ENCODE results near the gene PEA15. TPM values are rescaled to one million over a fixed set of nuclear protein-coding genes. Genes with fewer than 3 reads are reported as not detected.

PEA15 gene
- total RNA-seq, 1 experiment from 2014 or later = 153 TPM

GRCh38 chr1:160208557-160209320, 3.6 kb downstream of the PEA15 start:
- H3K27me3 Mint-ChIP-seq (ENCODE audit: unreplicated experiment) = no peaks in the 10 kb centered on the region
- BruUV-seq (replicated peaks) = no TSS peak
- H3K27ac Mint-ChIP-seq (ENCODE audit: unreplicated experiment) = no peak overlapping the region
- no peaks in the 10 kb centered on the region for H3K9me3 Mint-ChIP-seq (ENCODE audit: low read depth, unreplicated experiment)
- H3K36me3 Mint-ChIP-seq (ENCODE audit: insufficient read depth, unreplicated experiment) = peaks cover 85% of the 10 kb centered on the region
- no peak overlapping the region for H3K4me3 Mint-ChIP-seq (ENCODE audit: low read depth, unreplicated experiment)
- H3K4me1 Mint-ChIP-seq (ENCODE audit: low read depth, unreplicated experiment) = peaks cover 36% of the 10 kb centered on the region
- CTCF ChIA-PET = no interaction called here
- intact Hi-C loops (cut with micrococcal nuclease; ENCODE audit: unreplicated experiment) = no loop called here
- TF ChIP-seq, protein P1, sequence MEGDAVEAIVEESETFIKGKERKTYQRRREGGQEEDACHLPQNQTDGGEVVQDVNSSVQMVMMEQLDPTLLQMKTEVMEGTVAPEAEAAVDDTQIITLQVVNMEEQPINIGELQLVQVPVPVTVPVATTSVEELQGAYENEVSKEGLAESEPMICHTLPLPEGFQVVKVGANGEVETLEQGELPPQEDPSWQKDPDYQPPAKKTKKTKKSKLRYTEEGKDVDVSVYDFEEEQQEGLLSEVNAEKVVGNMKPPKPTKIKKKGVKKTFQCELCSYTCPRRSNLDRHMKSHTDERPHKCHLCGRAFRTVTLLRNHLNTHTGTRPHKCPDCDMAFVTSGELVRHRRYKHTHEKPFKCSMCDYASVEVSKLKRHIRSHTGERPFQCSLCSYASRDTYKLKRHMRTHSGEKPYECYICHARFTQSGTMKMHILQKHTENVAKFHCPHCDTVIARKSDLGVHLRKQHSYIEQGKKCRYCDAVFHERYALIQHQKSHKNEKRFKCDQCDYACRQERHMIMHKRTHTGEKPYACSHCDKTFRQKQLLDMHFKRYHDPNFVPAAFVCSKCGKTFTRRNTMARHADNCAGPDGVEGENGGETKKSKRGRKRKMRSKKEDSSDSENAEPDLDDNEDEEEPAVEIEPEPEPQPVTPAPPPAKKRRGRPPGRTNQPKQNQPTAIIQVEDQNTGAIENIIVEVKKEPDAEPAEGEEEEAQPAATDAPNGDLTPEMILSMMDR (IDR thresholded peaks at IDR 0.05; ENCODE audit: unreplicated experiment) = no peak
- DNase-seq = no peak

- no peaks in the 10 kb centered on the region for H3K27me3 Mint-ChIP-seq (ENCODE audit: unreplicated experiment)
- H3K36me3 Mint-ChIP-seq (ENCODE audit: insufficient read depth, unreplicated experiment) = peaks cover 78% of the 10 kb centered on the region
- no peak for DNase-seq
- no TSS peak for BruUV-seq (replicated peaks)
- peaks cover 29% of the 10 kb centered on the region for H3K4me1 Mint-ChIP-seq (ENCODE audit: low read depth, unreplicated experiment)
- no peak overlapping the region for H3K4me3 Mint-ChIP-seq (ENCODE audit: low read depth, unreplicated experiment)
- CTCF ChIA-PET = no interaction called here
- intact Hi-C loops (cut with micrococcal nuclease; ENCODE audit: unreplicated experiment) = no loop called here
- no peak overlapping the region for H3K27ac Mint-ChIP-seq (ENCODE audit: unreplicated experiment)
- TF ChIP-seq, protein P1 (IDR thresholded peaks at IDR 0.05; ENCODE audit: unreplicated experiment) = no peak
- no peaks in the 10 kb centered on the region for H3K9me3 Mint-ChIP-seq (ENCODE audit: low read depth, unreplicated experiment)
Measured at GRCh38 chr1:160209321-160210046, 4.3 kb downstream of the PEA15 start.

DNA sequence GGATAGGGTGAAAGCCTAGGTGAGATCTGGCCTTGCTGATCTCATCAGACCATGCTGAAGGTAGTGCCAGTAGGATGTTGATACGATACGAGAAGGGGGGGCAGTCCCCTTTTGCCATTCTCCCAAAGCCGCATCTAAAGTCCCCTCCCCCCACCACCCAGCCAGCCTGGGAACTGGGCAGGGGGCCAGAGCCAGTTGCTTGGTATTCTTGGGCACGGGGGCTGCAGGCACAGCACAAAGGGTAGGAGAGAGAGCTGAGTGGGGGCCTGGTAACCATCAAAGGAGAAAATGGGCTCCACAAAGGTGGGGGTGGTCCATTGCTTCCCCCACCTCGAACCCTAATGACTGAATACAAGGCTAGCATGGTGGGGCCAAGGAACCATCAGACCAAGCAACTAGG, 5.4 kb downstream of the PEA15 start:
- H3K36me3 Mint-ChIP-seq (ENCODE audit: insufficient read depth, unreplicated experiment) = peaks cover 76% of the 10 kb centered on the region
- no peaks in the 10 kb centered on the region for H3K27me3 Mint-ChIP-seq (ENCODE audit: unreplicated experiment)
- BruUV-seq (replicated peaks) = no TSS peak
- intact Hi-C loops (cut with micrococcal nuclease; ENCODE audit: unreplicated experiment) = no loop called here
- H3K9me3 Mint-ChIP-seq (ENCODE audit: low read depth, unreplicated experiment) = no peaks in the 10 kb centered on the region
- H3K27ac Mint-ChIP-seq (ENCODE audit: unreplicated experiment) = no peak overlapping the region
- TF ChIP-seq, protein P1 (IDR thresholded peaks at IDR 0.05; ENCODE audit: unreplicated experiment) = no peak
- H3K4me3 Mint-ChIP-seq (ENCODE audit: low read depth, unreplicated experiment) = no peak overlapping the region
- DNase-seq = no peak
- CTCF ChIA-PET = interaction anchor here (1.0 to 1.3 kb wide), 2 partner anchors 9 to 17 kb away, joined by 3 to 5 read pairs; no protein-coding TSS in a partner anchor
- H3K4me1 Mint-ChIP-seq (ENCODE audit: low read depth, unreplicated experiment) = peaks cover 26% of the 10 kb centered on the region

DNA sequence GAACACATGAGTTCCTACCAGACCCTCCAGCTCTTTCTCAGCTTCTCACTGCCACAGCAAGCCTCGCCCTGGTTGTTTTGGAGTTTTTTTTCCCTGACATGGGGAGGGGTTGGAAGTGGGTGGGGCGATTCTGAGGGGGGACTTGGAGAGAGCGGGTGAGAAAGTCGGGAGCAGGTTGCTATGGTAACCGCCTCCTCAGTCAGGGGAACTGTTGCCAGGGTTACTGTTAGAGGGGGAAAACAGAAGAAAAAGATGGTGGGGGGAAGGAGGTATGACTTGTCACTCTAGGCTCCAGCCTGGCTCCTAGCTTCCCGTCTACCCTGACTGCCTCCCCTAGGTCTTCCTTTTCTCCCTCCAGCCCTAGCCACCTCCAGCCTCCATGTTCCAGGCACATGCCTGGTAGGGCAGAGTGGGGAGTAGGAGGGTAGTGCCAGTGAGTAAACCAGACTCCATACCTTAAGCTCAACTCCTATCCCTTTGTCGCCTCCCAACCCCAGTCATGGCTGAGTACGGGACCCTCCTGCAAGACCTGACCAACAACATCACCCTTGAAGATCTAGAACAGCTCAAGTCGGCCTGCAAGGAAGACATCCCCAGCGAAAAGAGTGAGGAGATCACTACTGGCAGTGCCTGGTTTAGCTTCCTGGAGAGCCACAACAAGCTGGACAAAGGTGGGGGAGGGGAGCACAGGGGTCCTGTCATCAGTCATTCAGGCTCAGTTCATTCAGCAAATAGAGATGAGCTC, 6.0 kb downstream of the PEA15 start:
- CTCF ChIA-PET = interaction anchor here (1.0 to 1.3 kb wide), 2 partner anchors 8 to 18 kb away, joined by 3 to 5 read pairs; no protein-coding TSS in a partner anchor
- Mint-ChIP-seq H3K9me3 (ENCODE audit: low read depth, unreplicated experiment) (no peaks in the 10 kb centered on the region), H3K4me1 (ENCODE audit: low read depth, unreplicated experiment) (peaks cover 23% of the 10 kb centered on the region), H3K4me3 (ENCODE audit: low read depth, unreplicated experiment) (no peak overlapping the region), H3K36me3 (ENCODE audit: insufficient read depth, unreplicated experiment) (peaks cover 74% of the 10 kb centered on the region), H3K27me3 (ENCODE audit: unreplicated experiment) (no peaks in the 10 kb centered on the region), H3K27ac (ENCODE audit: unreplicated experiment) (no peak overlapping the region)
- intact Hi-C loops (cut with micrococcal nuclease; ENCODE audit: unreplicated experiment) = no loop called here
- no peak for DNase-seq
- TF ChIP-seq, protein P1 (IDR thresholded peaks at IDR 0.05; ENCODE audit: unreplicated experiment) = no peak
- BruUV-seq (replicated peaks) = no TSS peak

Measured in Calu3 (cell line).